Measurements from ENCODE around the gene UBR3. TPM values are rescaled to one million over a fixed set of nuclear protein-coding genes. Genes with fewer than 3 reads are reported as not detected.
"Not testable (repeated sequence)": the region's sequence is repeated elsewhere in the genome, so short reads cannot be mapped to it uniquely, and the experiment has no call there.

Gene UBR3
- total RNA-seq, 1 donor from 2014 or later: 34.4 TPM

GRCh38 chr2:169803480-169803879 is 23.8 kb upstream of the UBR3 start:
- Mint-ChIP-seq H3K27ac (no peak overlapping the region), H3K36me3 (peaks cover 25% of the 10 kb centered on the region)

GRCh38 chr2:169806586-169806985 is 20.7 kb upstream of the UBR3 start:
- H3K36me3 Mint-ChIP-seq: peaks cover 35% of the 10 kb centered on the region
- H3K4me1 Mint-ChIP-seq (ENCODE audit: unreplicated experiment): peaks cover 9% of the 10 kb centered on the region
- no peaks in the 10 kb centered on the region for H3K27me3 Mint-ChIP-seq
- H3K4me3 Mint-ChIP-seq: no peak overlapping the region
- no peaks in the 10 kb centered on the region for H3K9me3 Mint-ChIP-seq
- no peak overlapping the region for H3K27ac Mint-ChIP-seq
- DNase-seq (ENCODE audit: extremely low spot score, unreplicated experiment): no peak
- no peak for TF ChIP-seq CTCF (conservative IDR thresholded peaks at IDR 0.05)

More at GRCh38 chr2:169803480-169803879, 23.8 kb upstream of the UBR3 start:
- no peak for DNase-seq (ENCODE audit: extremely low spot score, unreplicated experiment)
- no peak overlapping the region for H3K4me3 Mint-ChIP-seq
- no peaks in the 10 kb centered on the region for H3K9me3 Mint-ChIP-seq
- no peak for TF ChIP-seq CTCF (conservative IDR thresholded peaks at IDR 0.05)
- peaks cover 20% of the 10 kb centered on the region for H3K4me1 Mint-ChIP-seq (ENCODE audit: unreplicated experiment)
- no peaks in the 10 kb centered on the region for H3K27me3 Mint-ChIP-seq

GRCh38 chr2:169808221-169808620 is 19.0 kb upstream of the UBR3 start:
- Mint-ChIP-seq H3K9me3 (no peaks in the 10 kb centered on the region), H3K36me3 (peaks cover 36% of the 10 kb centered on the region), H3K27ac (no peak overlapping the region), H3K27me3 (no peaks in the 10 kb centered on the region), H3K4me3 (no peak overlapping the region), H3K4me1 (ENCODE audit: unreplicated experiment) (no peaks in the 10 kb centered on the region)
- no peak for TF ChIP-seq CTCF (conservative IDR thresholded peaks at IDR 0.05)
- DNase-seq (ENCODE audit: extremely low spot score, unreplicated experiment): no peak

GRCh38 chr2:169815849-169816248 is 11.4 kb upstream of the UBR3 start:
- no peak for TF ChIP-seq CTCF (conservative IDR thresholded peaks at IDR 0.05)
- no peaks in the 10 kb centered on the region for H3K9me3 Mint-ChIP-seq
- H3K27me3 Mint-ChIP-seq: no peaks in the 10 kb centered on the region
- H3K27ac Mint-ChIP-seq: no peak overlapping the region
- no peaks in the 10 kb centered on the region for H3K4me1 Mint-ChIP-seq (ENCODE audit: unreplicated experiment)
- H3K4me3 Mint-ChIP-seq: no peak overlapping the region
- H3K36me3 Mint-ChIP-seq: peaks cover 50% of the 10 kb centered on the region
- no peak for DNase-seq (ENCODE audit: extremely low spot score, unreplicated experiment)

GRCh38 chr2:169816961-169817360 is 10.3 kb upstream of the UBR3 start:
- not testable (repeated sequence) for H3K27ac Mint-ChIP-seq; DNase-seq (ENCODE audit: extremely low spot score, unreplicated experiment); H3K9me3 Mint-ChIP-seq; H3K27me3 Mint-ChIP-seq; H3K4me3 Mint-ChIP-seq; H3K4me1 Mint-ChIP-seq (ENCODE audit: unreplicated experiment)
- peaks cover 47% of the 10 kb centered on the region for H3K36me3 Mint-ChIP-seq

- peaks cover 47% of the 10 kb centered on the region for H3K36me3 Mint-ChIP-seq
These were observed 9.9 kb upstream of the UBR3 start for GRCh38 chr2:169817369-169817768.

GRCh38 chr2:169818241-169818640 is 9.0 kb upstream of the UBR3 start:
- Mint-ChIP-seq H3K36me3 (peaks cover 40% of the 10 kb centered on the region), H3K4me1 (ENCODE audit: unreplicated experiment) (peaks cover 7% of the 10 kb centered on the region), H3K27ac (no peak overlapping the region), H3K9me3 (no peaks in the 10 kb centered on the region), H3K4me3 (no peak overlapping the region), H3K27me3 (no peaks in the 10 kb centered on the region)
- TF ChIP-seq CTCF (conservative IDR thresholded peaks at IDR 0.05): no peak
- no peak for DNase-seq (ENCODE audit: extremely low spot score, unreplicated experiment)

More at GRCh38 chr2:169817369-169817768, 9.9 kb upstream of the UBR3 start:
- not testable (repeated sequence) for H3K9me3 Mint-ChIP-seq; H3K4me1 Mint-ChIP-seq (ENCODE audit: unreplicated experiment); H3K27me3 Mint-ChIP-seq; H3K27ac Mint-ChIP-seq; DNase-seq (ENCODE audit: extremely low spot score, unreplicated experiment); H3K4me3 Mint-ChIP-seq

Data from type B pancreatic cell (in vitro differentiated cells).